Measurements from ENCODE around the gene AMER3. TPM values are rescaled to one million over a fixed set of nuclear protein-coding genes. Genes with fewer than 3 reads are reported as not detected.

Gene AMER3
- total RNA-seq, 1 donor from 2014 or later: not detected

DNA sequence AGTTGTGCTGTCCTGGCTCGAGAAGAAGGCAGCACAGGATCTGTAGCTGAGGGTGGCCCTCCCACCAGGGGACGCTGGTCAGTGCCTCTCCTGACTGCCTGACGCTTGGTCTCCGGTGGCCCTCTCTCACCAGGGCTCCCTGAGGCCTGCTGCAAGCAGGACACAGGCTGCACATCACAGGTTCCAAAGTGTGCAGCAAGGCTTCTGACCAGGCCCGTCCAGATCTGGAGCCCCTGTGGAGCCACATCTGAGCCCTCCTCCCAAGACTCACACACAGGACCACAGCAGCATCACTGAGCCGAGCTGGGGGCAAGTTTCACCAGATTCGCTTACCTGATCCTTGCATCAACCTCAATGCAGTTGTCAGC is 12.1 kb downstream of the AMER3 start:
- DNase-seq (ENCODE audit: low spot score): no peak
- intact Hi-C loops (cut with DNase I): no loop called here

DNA sequence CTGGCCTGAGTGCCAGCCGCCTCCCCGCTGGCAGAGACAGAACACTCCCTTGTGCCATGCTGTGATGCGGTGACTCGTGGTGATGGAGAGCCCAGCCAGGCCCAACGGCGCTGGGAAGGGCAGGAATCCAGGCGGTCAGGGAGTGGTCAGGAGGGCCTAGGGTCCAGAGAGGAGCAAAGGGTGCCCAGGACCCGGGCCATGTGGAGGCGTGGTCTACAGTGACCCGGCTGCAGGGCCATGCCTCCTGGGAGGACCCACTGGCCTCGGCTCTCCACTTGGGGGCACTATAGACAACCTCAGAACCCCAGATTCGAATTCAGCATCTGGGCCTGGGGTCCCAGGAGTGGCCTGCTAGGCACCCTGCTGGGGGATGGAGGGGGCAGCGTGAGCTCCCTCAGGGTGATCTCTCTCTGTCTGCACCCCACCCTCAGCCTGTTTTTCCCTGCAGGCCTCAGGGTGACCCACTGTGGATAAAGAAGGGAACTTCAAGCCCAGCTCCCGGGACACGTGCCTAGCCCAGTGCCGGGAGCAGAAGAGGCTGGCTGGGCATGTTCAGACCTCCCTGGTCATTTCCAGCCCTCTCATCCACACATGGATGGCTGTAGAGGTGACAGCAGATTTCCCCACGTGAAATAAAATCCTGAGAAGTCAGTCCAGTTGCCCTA is 13.0 kb downstream of the AMER3 start:
- DNase-seq (ENCODE audit: low spot score): no peak

DNA sequence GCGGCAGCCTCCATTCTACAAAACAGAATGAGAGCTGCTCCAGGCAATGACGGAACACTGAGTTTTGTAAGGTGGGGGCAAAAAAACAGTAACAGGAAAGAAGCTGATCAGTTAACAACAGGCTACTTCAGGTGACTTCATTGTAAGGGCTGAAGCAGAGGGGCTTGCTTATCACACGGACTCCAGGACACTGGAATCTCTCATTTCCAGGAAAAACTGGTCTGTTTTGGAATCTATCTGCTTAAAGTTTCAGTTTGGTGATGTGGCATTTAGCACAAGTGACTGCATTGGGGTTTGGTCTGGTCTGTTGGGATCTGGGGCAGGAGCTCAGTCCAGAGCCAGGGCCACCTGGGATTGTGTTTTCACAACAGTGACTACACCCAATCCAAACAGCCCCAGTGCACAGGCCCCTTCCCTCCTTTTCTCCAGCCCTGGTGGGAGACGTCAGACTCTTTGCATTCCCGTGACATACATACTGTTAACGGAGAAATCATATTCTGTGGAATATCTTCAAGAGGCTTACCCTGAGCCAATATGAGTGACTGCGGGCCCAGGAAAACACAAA is 14.1 kb downstream of the AMER3 start:
- no peak for DNase-seq (ENCODE audit: low spot score)
- intact Hi-C loops (cut with DNase I): no loop called here

More for the DNA sequence above, 13.0 kb downstream of the AMER3 start:
- intact Hi-C loops (cut with DNase I): no loop called here

DNA sequence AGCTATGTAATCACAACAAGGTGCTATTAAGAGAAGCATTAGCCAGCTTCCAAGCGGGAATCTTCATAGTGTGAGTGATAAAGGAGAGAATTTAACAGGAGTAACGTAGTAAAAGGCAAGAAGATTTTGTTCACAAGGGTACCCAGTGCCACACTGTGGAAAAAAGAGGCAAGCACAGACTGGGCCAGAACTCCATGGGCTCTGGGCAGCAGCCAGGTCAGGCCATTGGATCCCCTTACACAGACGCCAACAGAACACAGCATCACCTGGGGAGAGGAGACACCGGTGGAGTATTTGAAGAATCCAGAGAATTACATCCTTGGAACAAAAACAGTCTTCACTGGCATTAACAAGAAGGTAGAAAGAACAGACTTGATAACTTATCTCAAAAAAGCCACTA is 21.2 kb downstream of the AMER3 start:
- intact Hi-C loops (cut with DNase I): no loop called here
- DNase-seq (ENCODE audit: low spot score): no peak

DNA sequence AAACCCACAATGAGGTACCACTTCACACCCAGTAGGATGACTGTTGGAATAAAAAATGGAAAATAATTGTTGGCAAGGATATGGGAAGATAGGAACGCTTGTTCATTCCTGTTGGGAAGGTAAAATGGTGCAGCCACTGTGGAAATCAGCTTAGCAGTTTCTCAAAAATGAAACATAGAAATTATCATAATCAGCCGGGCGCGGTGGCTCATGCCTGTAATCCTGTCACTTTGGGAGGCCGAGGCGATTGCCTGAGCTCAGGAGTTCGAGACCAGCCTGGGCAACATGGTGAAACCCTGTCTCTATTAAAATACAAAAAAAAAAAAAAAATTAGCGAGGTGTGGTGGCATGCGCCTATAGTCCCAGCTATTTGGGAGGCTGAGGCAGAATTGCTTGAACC is 23.4 kb downstream of the AMER3 start:
- intact Hi-C loops (cut with DNase I): no loop called here
- DNase-seq (ENCODE audit: low spot score): no peak

DNA sequence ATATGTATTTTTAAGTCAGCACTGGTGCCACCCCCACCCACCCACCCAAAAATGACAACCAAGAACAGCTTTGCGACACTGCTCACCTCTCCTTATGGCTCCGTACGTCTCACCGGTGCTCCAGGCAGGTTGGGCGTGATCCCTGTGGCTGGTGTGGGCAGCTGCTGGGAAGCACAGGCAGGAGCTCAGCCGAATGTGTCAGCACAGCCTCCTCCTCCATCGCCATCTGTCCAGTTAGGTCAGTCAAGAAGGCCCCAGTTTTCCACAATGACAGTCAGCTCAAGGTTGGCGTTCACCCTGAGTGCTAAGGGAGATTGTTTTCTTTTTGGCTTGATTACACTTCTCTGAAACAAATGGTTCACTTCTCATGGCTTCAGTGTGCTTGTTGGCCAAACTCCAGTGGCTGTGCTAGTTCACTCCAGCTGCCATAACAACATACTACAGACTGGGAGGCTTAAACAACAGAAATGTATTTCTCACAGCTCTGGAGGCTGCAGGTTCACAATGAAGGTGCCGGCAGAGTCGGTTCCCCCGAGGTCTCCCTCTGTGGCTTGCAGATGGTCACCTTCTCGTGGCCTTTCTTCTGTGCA is 30.2 kb downstream of the AMER3 start:
- intact Hi-C loops (cut with DNase I): no loop called here

DNA sequence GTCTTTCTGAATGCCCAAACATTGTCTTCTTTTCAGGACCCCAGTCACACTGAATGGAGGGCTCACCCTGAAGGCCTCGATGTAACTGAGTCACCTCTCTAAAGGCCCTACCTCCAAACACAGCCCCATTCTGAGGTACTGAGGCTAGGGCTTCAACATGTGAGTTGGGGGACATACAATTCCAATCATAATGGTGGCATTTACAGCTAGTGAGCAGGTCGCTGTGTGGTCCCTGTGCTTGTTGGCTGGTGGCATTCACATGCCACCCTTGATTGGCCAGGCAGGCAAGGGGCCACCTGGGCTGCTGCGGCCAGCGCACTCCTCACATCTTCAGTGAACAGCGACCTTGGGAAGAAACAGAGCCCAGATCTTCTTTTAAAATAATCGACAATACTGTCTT is 30.7 kb downstream of the AMER3 start:
- no peak for DNase-seq (ENCODE audit: low spot score)
- intact Hi-C loops (cut with DNase I): no loop called here

More for the DNA sequence above, 30.2 kb downstream of the AMER3 start:
- no peak for DNase-seq (ENCODE audit: low spot score)

DNA sequence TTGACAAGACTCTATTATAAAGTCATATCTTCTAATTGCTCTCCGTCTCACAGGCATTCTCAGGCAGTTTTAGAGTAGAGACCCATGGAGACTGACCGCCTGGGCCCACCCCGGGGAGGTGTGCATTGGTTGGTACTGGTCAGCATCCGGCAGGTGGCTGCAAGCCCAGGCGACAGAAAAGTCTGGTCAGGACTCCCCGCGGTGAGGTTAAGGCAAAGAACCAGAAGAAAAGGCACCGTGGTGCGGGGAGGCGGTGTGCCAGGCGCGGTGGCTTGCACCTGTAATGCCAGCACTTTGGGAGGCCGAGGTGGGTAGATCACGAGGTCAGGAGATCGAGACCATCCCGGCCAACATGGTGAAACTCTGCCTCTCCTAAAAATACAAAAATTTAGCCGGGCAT is 32.5 kb downstream of the AMER3 start:
- no peak for DNase-seq (ENCODE audit: low spot score)
- intact Hi-C loops (cut with DNase I): no loop called here

DNA sequence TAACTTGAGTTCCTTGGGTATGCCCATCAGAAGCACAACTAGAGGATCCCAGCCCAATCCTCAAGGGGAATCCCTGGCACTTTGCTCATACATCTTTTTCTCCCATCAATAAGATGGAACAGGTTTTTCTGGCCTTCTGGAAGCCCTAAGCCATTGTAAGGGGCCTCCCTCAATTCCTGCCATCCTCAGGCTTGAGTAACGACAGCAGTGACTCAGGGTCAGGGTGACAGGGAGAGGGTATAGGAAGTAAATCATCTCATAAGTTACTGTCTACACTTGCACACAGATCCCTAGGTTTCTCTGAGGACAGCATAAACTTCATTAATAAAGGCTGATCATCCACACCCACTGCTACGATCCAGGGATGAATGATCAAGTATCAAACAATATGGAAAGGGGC is 35.0 kb downstream of the AMER3 start:
- DNase-seq (ENCODE audit: low spot score): no peak
- intact Hi-C loops (cut with DNase I): no loop called here

DNA sequence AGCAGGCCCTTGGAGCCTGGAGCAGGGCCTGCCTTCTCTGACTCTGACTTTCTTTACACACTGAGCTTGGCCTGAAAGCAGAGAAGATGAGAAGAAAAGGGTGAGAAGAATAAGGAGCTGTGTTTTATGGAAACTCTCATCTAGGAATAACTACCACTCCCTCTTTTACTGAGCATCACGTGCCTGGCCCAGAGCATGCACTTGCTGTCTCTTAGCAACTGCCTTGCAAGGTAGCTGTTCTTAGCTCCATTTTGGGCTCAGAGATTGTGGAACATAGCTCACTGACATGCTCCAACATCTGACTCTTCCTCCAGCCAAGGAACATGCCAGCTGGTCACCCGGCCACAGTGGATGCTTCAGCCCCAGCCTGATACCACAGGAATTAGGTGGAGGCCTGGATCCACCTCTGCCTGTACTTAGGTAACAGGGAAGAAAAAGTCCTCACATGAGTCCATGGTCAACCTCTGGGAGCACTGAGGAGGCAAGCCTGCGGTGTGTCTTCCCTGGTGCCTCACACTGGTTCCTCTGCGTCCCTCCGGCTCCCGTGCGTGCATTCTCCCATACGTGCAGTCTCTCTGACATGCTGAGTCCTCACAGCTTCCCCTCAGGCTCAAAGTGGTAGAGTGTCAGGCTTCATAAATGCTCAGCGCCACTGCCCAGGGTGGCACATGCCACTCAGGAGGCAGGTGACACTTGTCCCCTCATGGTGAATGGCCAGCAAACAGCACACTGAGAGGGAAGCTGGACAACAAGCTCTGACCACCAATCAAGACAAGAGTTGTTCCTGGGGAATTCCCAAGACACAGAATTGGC is 35.7 kb downstream of the AMER3 start:
- intact Hi-C loops (cut with DNase I): no loop called here
- DNase-seq (ENCODE audit: low spot score): no peak

DNA sequence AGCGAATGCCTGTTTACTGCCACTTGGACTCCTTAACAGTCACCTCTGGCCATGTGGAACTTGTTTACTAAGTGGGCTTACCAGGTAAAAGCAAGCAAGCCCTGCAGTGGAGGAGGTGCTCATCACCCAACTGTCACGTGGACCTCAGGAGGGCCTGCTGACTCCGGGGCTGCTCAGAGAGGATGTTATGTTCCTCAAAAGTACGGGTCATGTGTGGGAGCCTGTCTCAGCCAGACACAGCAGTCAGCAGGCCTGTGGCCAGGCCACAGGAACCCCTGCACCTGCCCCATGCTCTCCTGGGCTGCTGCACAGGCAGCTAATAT is 36.2 kb downstream of the AMER3 start:
- intact Hi-C loops (cut with DNase I): no loop called here
- DNase-seq (ENCODE audit: low spot score): no peak

DNA sequence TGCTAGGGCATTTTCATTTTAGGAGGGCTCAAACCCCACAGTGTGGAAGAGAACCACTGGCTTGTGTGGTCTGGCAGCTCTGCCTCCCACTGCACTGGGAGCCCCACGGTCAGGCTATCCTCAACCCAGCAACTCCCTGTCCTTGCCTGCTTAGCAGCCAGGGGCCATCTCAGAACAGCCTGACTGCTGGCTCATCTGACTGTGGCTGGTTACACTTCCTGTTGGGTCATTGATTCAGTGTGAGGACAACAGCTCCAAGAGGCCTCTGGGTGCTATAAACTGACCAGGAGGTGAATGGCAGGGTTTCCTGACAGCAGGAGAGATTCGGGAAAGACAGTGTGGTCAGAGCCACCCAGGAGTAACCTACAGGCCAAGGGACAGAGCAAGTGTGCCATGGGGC is 40.1 kb downstream of the AMER3 start:
- intact Hi-C loops (cut with DNase I): no loop called here
- DNase-seq (ENCODE audit: low spot score): no peak

DNA sequence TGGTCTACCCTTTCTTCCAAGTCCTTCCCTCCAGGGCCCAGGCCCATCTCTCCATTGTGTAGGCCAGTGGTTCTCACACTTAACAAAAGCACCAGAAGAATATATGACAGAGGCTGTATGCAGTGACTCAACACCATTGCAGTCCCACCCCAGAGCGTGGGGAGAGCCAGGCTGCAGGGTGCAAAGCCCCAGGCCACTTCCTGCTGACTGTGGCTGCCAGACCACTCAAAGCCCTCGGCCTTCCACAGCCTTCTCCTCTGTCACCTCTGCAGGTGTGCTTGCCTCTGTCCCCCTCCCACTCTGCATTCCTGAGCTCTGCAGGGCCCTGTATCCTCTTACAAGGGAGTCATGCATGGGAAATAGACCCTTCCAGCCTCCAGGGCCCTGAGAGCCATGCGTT is 41.0 kb downstream of the AMER3 start:
- intact Hi-C loops (cut with DNase I): no loop called here
- no peak for DNase-seq (ENCODE audit: low spot score)

DNA sequence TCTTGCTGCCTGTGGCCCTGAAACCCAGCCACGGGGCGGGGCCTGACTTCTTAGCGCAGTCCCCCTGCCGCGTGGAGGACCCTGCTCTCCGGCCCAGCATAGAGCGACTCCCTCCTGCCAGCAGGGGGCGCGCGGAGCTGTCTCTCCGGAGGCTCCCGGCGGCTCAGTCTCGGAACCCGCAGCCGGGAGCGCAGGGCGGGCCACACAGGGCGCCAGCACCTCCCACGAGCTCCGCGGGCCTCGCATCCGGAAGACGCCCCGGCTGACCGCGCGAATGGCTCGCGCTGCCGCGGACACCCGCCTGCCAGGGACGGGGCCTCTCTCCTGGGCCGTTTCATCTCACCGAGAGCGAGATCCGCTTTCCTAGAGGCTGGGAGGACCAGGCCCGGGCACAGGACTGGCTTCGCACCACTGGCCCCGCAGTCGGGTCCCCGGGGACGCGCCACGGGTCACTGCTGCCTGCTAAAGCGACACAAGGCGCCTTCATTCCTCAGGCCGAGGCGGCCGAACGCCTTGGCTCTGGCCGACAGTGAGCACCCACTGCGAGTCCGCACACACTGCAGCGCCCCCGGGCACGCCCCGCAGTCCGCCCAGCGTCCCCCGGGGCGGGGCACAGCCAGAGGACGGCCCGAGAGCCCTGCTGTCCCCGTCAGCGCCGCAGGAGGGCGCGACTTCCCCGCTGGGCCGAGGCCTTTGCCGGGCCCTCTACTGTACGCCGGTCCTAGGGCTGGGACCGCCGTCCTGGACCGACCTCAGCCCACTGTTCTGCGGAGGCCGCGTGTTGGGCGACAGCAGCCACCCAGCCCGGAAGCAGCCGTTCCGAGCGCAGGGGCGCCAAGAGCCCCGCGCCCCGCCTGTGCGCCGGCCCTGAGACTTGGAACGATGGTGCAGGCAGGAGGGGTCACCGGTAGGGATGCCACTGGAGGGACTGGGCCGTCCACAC is 42.4 kb downstream of the AMER3 start:
- DNase-seq (ENCODE audit: low spot score): peak; percentile 92
- intact Hi-C loops (cut with DNase I): loop anchor here (1.0 to 2.0 kb wide), 2 partner anchors 75 to 123 kb away; no protein-coding TSS in a partner anchor

DNA sequence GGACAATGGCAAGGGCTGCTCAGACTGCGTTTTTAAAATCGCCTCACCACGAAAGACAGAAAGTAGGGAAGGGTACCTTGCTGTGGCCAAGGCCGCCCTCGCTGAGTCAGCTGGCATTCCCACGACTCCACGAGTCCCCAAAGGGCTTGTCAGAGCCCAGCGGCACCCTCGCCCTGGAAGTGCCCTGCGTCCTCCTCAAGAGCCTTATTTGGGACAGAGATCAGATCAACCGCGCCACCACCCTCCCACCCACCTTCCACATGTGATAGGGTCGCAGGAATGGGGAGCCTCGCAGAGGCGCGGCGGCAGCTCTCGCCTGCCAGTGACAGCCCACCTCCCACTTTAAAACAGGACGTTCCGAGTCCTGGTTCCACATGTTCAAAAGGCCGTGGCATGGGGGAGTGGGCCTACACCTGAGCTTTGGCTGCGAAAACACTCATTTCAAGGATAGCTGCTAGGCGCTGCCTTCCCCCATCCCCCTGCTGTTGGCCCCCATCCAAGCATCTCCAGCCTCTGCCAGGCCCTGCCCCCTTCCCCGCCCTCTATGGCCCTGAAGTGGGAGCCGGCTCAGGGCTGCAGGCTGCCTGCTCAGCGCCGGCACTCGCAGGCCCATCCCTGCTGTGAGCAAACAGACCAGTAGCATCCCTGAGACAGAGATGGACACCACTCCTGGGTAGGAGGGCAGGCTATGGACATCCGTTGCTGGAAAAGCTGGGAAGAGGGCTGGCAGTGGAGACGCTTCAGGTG is 43.3 kb downstream of the AMER3 start:
- no peak for DNase-seq (ENCODE audit: low spot score)
- intact Hi-C loops (cut with DNase I): loop anchor here (1.0 to 2.0 kb wide), 2 partner anchors 74 to 122 kb away; no protein-coding TSS in a partner anchor

DNA sequence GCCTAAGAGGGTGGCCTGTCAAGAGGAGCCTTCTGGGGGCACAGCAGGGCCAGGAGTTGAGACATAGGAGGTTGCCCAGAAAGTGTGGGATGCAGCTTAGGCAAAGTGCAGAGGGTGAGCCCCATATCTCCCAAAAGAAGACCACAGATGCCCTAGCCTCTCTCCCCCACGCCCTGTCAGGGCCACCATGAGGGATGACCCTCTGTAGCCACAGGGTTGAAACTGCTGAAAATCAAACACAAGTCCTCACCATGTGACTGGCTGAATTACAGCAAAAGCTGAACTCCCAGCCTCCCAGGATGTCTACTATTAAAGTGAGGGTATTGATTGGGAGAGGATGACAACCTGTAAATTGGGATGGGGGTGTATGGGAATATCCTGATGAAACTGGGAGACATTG is 44.0 kb downstream of the AMER3 start:
- intact Hi-C loops (cut with DNase I): loop anchor here (2.0 kb wide), 1 partner anchor 74 kb away; no protein-coding TSS in a partner anchor
- no peak for DNase-seq (ENCODE audit: low spot score)

DNA sequence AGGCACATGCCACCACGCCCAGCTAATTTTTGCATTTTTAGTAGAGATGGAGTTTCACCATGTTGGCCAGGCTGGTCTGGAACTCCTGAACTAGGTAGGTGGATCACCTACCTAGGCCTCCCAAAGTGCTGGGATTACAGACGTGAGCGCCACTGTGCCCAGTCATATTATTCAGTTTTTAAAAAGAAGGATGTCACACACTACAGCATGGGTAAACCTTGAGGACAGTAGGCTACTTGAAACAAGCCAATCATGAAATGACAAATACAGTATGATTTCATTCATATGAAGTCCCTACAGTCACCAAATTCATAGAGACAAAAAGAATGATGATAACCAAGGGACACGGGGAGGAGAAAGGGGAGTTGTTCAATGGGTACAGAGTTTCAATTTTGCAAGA is 50.3 kb downstream of the AMER3 start:
- intact Hi-C loops (cut with DNase I): no loop called here
- no peak for DNase-seq (ENCODE audit: low spot score)

DNA sequence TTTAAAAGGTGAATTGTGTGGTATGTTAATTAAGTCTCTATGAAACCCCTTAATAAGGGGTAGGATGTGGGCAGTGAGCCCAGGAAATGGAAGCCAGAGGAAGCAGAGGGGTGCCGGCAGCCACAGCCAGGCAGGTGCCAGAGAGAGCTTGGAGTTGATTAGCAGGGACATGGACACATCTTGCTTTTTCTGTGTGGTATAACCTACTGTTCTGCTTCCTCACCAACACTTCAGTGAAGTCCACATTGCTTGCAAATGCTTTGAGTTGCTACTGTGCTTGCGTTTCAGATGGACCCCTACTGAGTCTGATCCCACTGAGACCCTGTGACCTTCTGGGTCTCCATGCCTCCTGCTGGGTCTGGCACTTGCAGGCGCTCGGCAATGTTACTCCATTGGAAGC is 51.0 kb downstream of the AMER3 start:
- peak; percentile 33 for DNase-seq (ENCODE audit: low spot score)
- intact Hi-C loops (cut with DNase I): no loop called here

Measured in cardiac septum (tissue), 1 donor.